Non-pigmented ciliary epithelial cell (primary cell): ENCODE data around the gene PGF.

ENCODE experiments used
- DNase-seq: peaks from one replicate; pipeline ENCODE4 v3.0.0-alpha.2; 2010; ENCODE audit warnings: low read depth

The PGF gene

GRCh38 chr14:74978416-74978947 lies 23.1 kb upstream of the PGF start:
- DNase-seq, result no peak

GRCh38 chr14:74977901-74978385 lies 22.5 kb upstream of the PGF start:
- no peak for DNase-seq

GRCh38 chr14:74977164-74977900 lies 21.9 kb upstream of the PGF start:
- DNase-seq, result no peak

GRCh38 chr14:74976264-74977113 lies 21.1 kb upstream of the PGF start:
- no peak for DNase-seq

- DNase-seq, result no peak
These were observed 19.8 kb upstream of the PGF start for GRCh38 chr14:74975059-74975810.

- DNase-seq, result no peak
These were observed 19.1 kb upstream of the PGF start for GRCh38 chr14:74974364-74975058.

- no peak for DNase-seq
These were observed 18.5 kb upstream of the PGF start for GRCh38 chr14:74973905-74974363.

- no peak for DNase-seq
These were observed 17.7 kb upstream of the PGF start for GRCh38 chr14:74973003-74973653.

- DNase-seq, result no peak
These were observed 13.4 kb upstream of the PGF start for GRCh38 chr14:74968811-74969210.

GRCh38 chr14:74965486-74966153 lies 10.2 kb upstream of the PGF start:
- DNase-seq, result no peak

- DNase-seq, result no peak
These were observed 9.5 kb upstream of the PGF start for GRCh38 chr14:74964787-74965485.

GRCh38 chr14:74963705-74964271 lies 8.4 kb upstream of the PGF start:
- DNase-seq, result no peak

GRCh38 chr14:74963178-74963704 lies 7.8 kb upstream of the PGF start:
- no peak for DNase-seq

- DNase-seq, result no peak
These were observed 7.1 kb upstream of the PGF start for GRCh38 chr14:74962493-74962892.

GRCh38 chr14:74962046-74962445 lies 6.6 kb upstream of the PGF start:
- DNase-seq, result no peak

- no peak for DNase-seq
These were observed 6.0 kb upstream of the PGF start for GRCh38 chr14:74961238-74961911.

GRCh38 chr14:74960736-74961135 lies 5.3 kb upstream of the PGF start:
- no peak for DNase-seq

- DNase-seq, result no peak
These were observed 4.3 kb upstream of the PGF start for GRCh38 chr14:74959596-74960180.
